K562 (cell line): Measurements from ENCODE around the gene SYT1. TPM values are rescaled to one million over a fixed set of nuclear protein-coding genes. Genes with fewer than 3 reads are reported as not detected.

Experiments
- ATAC-seq: fragments of 200-7000 bp; cut with Tn5 transposase; 3 replicates; pipeline ENCODE4 v1.9.1; 2020; ENCODE audit warnings: moderate library complexity
- BruUV-seq: library from RNA; stranded (reverse); fragments of 400-500 nt; replicated peaks from 2 replicates; lab custom pipeline; 2021; lab: Mats Ljungman, UMichigan
- CTCF ChIA-PET: fragments of 300-600 bp; formaldehyde crosslinking; extraction: SDS; loops from one replicate; lab custom pipeline; 2021; ENCODE audit warnings: low intra/inter-chr PET ratio; lab: Yijun Ruan, JAX
- POLR2A ChIA-PET: fragments of 300-600, 350-650 bp; sonication (Branson Sonifier 250); formaldehyde crosslinking; extraction: SDS; loops from one replicate; lab custom pipeline; 2021; ENCODE audit warnings: antibody characterized with exemption, inconsistent platforms; lab: Yijun Ruan, JAX
- DNase-seq, 4 experiments: peaks; one replicate each; pipeline versions ENCODE4 v3.0.0 to v3.0.0-alpha.2; 2011 to 2018; ENCODE audit warnings: low spot score in 3 of 4, mixed read lengths in 3 of 4; ENCODE audit errors: extremely low read depth in 1 of 4
- FAIRE-seq: peaks from 2 replicates; lab custom pipeline; 2011; peaks lifted over from hg19 to GRCh38; lab: Jason Lieb, UNC
- H2AFZ ChIP-seq: 2 replicates; pipeline ENCODE4 v1.6.0; 2011; ENCODE audit warnings: low read depth, low read length, control low read depth, inconsistent platforms
- H3K27ac ChIP-seq: fragments of 200-600 bp; 3 replicates; pipeline ENCODE4 v1.8.0; 2011; ENCODE audit warnings: low read depth, mild to moderate bottlenecking, control low read depth, inconsistent platforms, low read length, moderate library complexity, mixed read lengths; ENCODE audit errors: extremely low read depth
- H3K27me3 ChIP-seq, 2 experiments: fragments of 300-600 bp in 1 of 2; 2 replicates in 1 of 2; 3 replicates in 1 of 2; pipeline versions ENCODE4 v1.6.0 to v1.8.0; 2011; ENCODE audit warnings: inconsistent platforms in 2 of 2, low read length in 2 of 2, mild to moderate bottlenecking in 1 of 2, mixed read lengths in 1 of 2, moderate library complexity in 1 of 2; ENCODE audit not compliant: control insufficient read depth in 2 of 2, insufficient read depth in 2 of 2
- H3K36me3 ChIP-seq: fragments of 300-600 bp; 3 replicates; pipeline ENCODE4 v1.8.0; 2011; ENCODE audit warnings: mild to moderate bottlenecking, low read length, inconsistent platforms; ENCODE audit not compliant: control insufficient read depth, insufficient read depth
- H3K4me1 ChIP-seq, 2 experiments: fragments of 200-600 bp in 1 of 2; replicated peaks in 1 of 2; 2 replicates in 1 of 2; 3 replicates in 1 of 2; pipeline versions ENCODE4 v1.5.1 to v1.8.0; 2011; ENCODE audit warnings: inconsistent platforms in 2 of 2, low read length in 2 of 2, mild to moderate bottlenecking in 1 of 2, mixed read lengths in 1 of 2, moderate library complexity in 1 of 2; ENCODE audit not compliant: control insufficient read depth in 2 of 2, insufficient read depth in 2 of 2
- H3K4me2 ChIP-seq: 2 replicates; pipeline ENCODE4 v1.6.1; 2011; ENCODE audit warnings: low read length, control low read depth, inconsistent platforms, mixed read lengths; ENCODE audit not compliant: insufficient read depth
- H3K4me3 ChIP-seq: fragments of 200-600 bp; sonication (generic), shearing (Covaris generic); 2 replicates; pipeline ENCODE4 v1.5.1; 2016; ENCODE audit warnings: control low read depth, inconsistent platforms
- H3K79me2 ChIP-seq: fragments of 200-600 bp; 3 replicates; pipeline ENCODE4 v1.8.0; 2011; ENCODE audit warnings: low read length, inconsistent platforms; ENCODE audit not compliant: control insufficient read depth, insufficient read depth
- H3K9ac ChIP-seq, 2 experiments: 2 replicates each; pipeline versions ENCODE4 v1.6.0 to v1.6.1; 2011; ENCODE audit warnings: low read depth in 2 of 2, low read length in 2 of 2, control low read depth in 1 of 2, inconsistent platforms in 1 of 2, mild to moderate bottlenecking in 1 of 2, mixed read lengths in 1 of 2; ENCODE audit not compliant: insufficient read depth in 1 of 2
- H3K9me1 ChIP-seq: one replicate; pipeline ENCODE4 v1.6.0; 2011; ENCODE audit warnings: inconsistent platforms, mild to moderate bottlenecking, low read length, moderate library complexity; ENCODE audit not compliant: control insufficient read depth, insufficient read depth
- H3K9me3 ChIP-seq: replicated peaks from 2 replicates; pipeline ENCODE4 v1.5.1; 2011; ENCODE audit warnings: low read depth, low read length, inconsistent platforms; ENCODE audit not compliant: control insufficient read depth, insufficient read depth
- H4K20me1 ChIP-seq: replicated peaks from 2 replicates; pipeline ENCODE4 v1.6.1; 2011; ENCODE audit warnings: low read length, inconsistent platforms, mixed read lengths; ENCODE audit not compliant: control insufficient read depth, insufficient read depth
- FUS ChIP-seq: fragments of 200-400 bp; formaldehyde crosslinking; optimal IDR thresholded peaks from 2 replicates; pipeline ENCODE3; 2017; ENCODE audit warnings: low read depth, low read length
- MAZ ChIP-seq, 2 experiments: fragments of 450-650 bp in 1 of 2; sonication (generic) in 1 of 2; formaldehyde crosslinking; IDR thresholded peaks in 1 of 2; conservative IDR thresholded peaks in 1 of 2; 2 replicates each; pipeline versions ENCODE4 v1.4.0 to v1.5.0; 2020; ENCODE audit warnings: mild to moderate bottlenecking in 1 of 2, missing genetic modification reagents in 1 of 2
- MYBL2 ChIP-seq, 2 experiments: fragments of 450-650 bp in 1 of 2; sonication (generic) in 1 of 2; formaldehyde crosslinking in 1 of 2; IDR thresholded peaks; 2 replicates each; pipeline versions ENCODE4 v1.6.1 to v1.8.1; 2017 to 2022; ENCODE audit warnings: borderline replicate concordance in 1 of 2, inconsistent platforms in 1 of 2, low read depth in 1 of 2, mild to moderate bottlenecking in 1 of 2, missing genetic modification reagents in 1 of 2, moderate library complexity in 1 of 2
- NCOA4 ChIP-seq: fragments of 450-650 bp; IDR thresholded peaks from 2 replicates; pipeline ENCODE4 v1.6.1; 2018; ENCODE audit warnings: mild to moderate bottlenecking; ENCODE audit not compliant: partially characterized antibody
- TBP ChIP-seq: optimal IDR thresholded peaks from 2 replicates; pipeline ENCODE3; 2011; ENCODE audit warnings: low read depth, low read length, improper control_type of control experiment
- TEAD4 ChIP-seq, 2 experiments: sonication (generic) in 1 of 2; formaldehyde crosslinking in 1 of 2; IDR thresholded peaks; 2 replicates each; pipeline versions ENCODE4 v1.6.1 to v1.8.0; 2012 to 2022; ENCODE audit warnings: borderline replicate concordance in 1 of 2, inconsistent platforms in 1 of 2, low read length in 1 of 2, mild to moderate bottlenecking in 1 of 2, missing genetic modification reagents in 1 of 2
- ZBTB49 ChIP-seq: sonication (generic); formaldehyde crosslinking; IDR thresholded peaks from 2 replicates; pipeline ENCODE4 v1.8.0; 2022; ENCODE audit warnings: missing genetic modification reagents, mild to moderate bottlenecking, borderline replicate concordance
- ZBTB8A ChIP-seq: fragments of 450-650 bp; IDR thresholded peaks from 2 replicates; pipeline ENCODE4 v1.6.1; 2018; ENCODE audit warnings: mild to moderate bottlenecking, moderate library complexity; ENCODE audit not compliant: partially characterized antibody
- ZNF146 ChIP-seq: IDR thresholded peaks from one replicate; pipeline ENCODE4 v1.6.1; 2018; ENCODE audit warnings: missing compliant biosample characterization; ENCODE audit not compliant: unreplicated experiment
- ZNF274 ChIP-seq: IDR thresholded peaks from 2 replicates; pipeline ENCODE4 v1.6.1; 2011; ENCODE audit warnings: low read depth, mild to moderate bottlenecking, low read length, moderate library complexity, borderline replicate concordance
- ZNF707 ChIP-seq: fragments of 250-450 bp; sonication (Bioruptor Pico); conservative IDR thresholded peaks from 2 replicates; pipeline ENCODE4 v1.8.0; 2022; ENCODE audit warnings: inconsistent platforms, mild to moderate bottlenecking, moderate library complexity
- ZNF75A ChIP-seq: fragments of 450-650 bp; formaldehyde crosslinking; IDR thresholded peaks from 2 replicates; pipeline ENCODE4 v1.4.0; 2020; ENCODE audit warnings: mild to moderate bottlenecking
- WGBS: fragments of 100-300 bp; shearing (Covaris generic); methylation state at CpG from one replicate; pipeline ENCODE4 v1.1.6; 2016; ENCODE audit warnings: low coverage, mixed read lengths; ENCODE audit not compliant: insufficient coverage; ENCODE audit errors: missing lambda C conversion rate; 5-methylcytosine and 5-hydroxymethylcytosine counted together
- in situ Hi-C: fragments of 300-500 bp; cut with MboI; formaldehyde crosslinking; loops from 4 replicates; pipeline ENCODE4 v1.15.0; 2018; ENCODE audit warnings: inconsistent platforms, mixed read lengths
- intact Hi-C: fragments of 100-400 bp; cut with micrococcal nuclease; formaldehyde crosslinking; loops from 2 replicates; pipeline ENCODE4 v1.14.2; 2022
- polyA plus RNA-seq, 8 experiments: library from polyadenylated mRNA; depleted of rRNA in 4 of 8; stranded (reverse) in 5 of 8; unstranded in 3 of 8; fragments of >200 nt; fragmentation: Nextera tagmentation in 2 of 8; fragmentation: Illumina TruSeq in 1 of 8; extraction: Ambion mirVana in 2 of 8; extraction: Trizol in 1 of 8; gene quantifications; 2 replicates each; pipeline versions ENCODE4 v1.2.1 to v1.2.3, GENCODE V29; 2011 to 2014; ENCODE audit warnings: inconsistent platforms in 1 of 8, missing spikeins in 1 of 8
- total RNA-seq, 7 experiments: library from RNA; depleted of rRNA in 6 of 7; stranded (reverse); fragments of >200 nt in 6 of 7; fragmentation: Illumina TruSeq in 2 of 7; extraction: Trizol in 2 of 7; gene quantifications; 2 replicates each; pipeline versions ENCODE4 v1.2.1 to v1.2.3, GENCODE V29; 2011 to 2021; ENCODE audit warnings: low replicate concordance in 1 of 7

The SYT1 gene
- total and polyA plus RNA-seq, 9 of the 15 experiments (the other 6 are each of a cell fraction or from before 2014, with no cell fraction given) = 0.03 to 0.13 (median 0.07) TPM; not detected in 4

- Histone ChIP-seq H3K4me3 (no peak overlapping the region), H3K27ac (no peak overlapping the region), H2AFZ (no peak overlapping the region), H3K27me3 (no peaks in the 10 kb centered on the region), H3K9me1 (no peaks in the 10 kb centered on the region), H4K20me1 (no peaks in the 10 kb centered on the region)
- BruUV-seq = no TSS peak
- in situ Hi-C loops (no loop called here), intact Hi-C loops (no loop called here)
- FAIRE-seq = no peak
- no peak for ATAC-seq
- POLR2A ChIA-PET = no interaction called here
- DNase-seq = no peak
- WGBS = 0% methylated on average over 2 of the region's 2 CpGs
- no peak for TF ChIP-seq ZNF75A (CRISPR knock-in tag)
- TF ChIP-seq MYBL2 (IDR thresholded peaks at IDR 0.05; ENCODE audit: low read depth) = no peak
- no peak for TF ChIP-seq MYBL2 (CRISPR knock-in tag; IDR thresholded peaks at IDR 0.05; ENCODE audit: borderline replicate concordance)
- no peak for TF ChIP-seq FUS
- TF ChIP-seq ZNF707 (CRISPR knock-in tag) = no peak
- TF ChIP-seq NCOA4 = no peak
- TF ChIP-seq ZNF146 = no peak
- TF ChIP-seq TBP = no peak
- no peak for TF ChIP-seq ZNF274
- no peak for TF ChIP-seq ZBTB49 (CRISPR knock-in tag)
- TF ChIP-seq ZBTB8A = no peak
- TF ChIP-seq TEAD4 (IDR thresholded peaks at IDR 0.05; ENCODE audit: low read length) = no peak
- no peak for TF ChIP-seq TEAD4 (CRISPR knock-in tag; IDR thresholded peaks at IDR 0.05; ENCODE audit: borderline replicate concordance)
- TF ChIP-seq MAZ (CRISPR knock-in tag; conservative IDR thresholded peaks at IDR 0.05 in 1 of 2, IDR thresholded peaks at IDR 0.05 in 1 of 2) = no peak
- TF ChIP-seq, all 486 proteins: peak for 0
- CTCF ChIA-PET = no interaction called here
- no peak overlapping the region for H3K4me2 ChIP-seq
- H3K9ac ChIP-seq = no peak overlapping the region
- H3K9me3 ChIP-seq = no peaks in the 10 kb centered on the region
- H3K36me3 ChIP-seq = no peaks in the 10 kb centered on the region
- H3K79me2 ChIP-seq = no peaks in the 10 kb centered on the region
- H3K4me1 ChIP-seq = no peaks in the 10 kb centered on the region
Measured at GRCh38 chr12:79393842-79394241, 529.3 kb downstream of the SYT1 start.
